Measurements from ENCODE around the gene RGS8.

The RGS8 gene

DNA sequence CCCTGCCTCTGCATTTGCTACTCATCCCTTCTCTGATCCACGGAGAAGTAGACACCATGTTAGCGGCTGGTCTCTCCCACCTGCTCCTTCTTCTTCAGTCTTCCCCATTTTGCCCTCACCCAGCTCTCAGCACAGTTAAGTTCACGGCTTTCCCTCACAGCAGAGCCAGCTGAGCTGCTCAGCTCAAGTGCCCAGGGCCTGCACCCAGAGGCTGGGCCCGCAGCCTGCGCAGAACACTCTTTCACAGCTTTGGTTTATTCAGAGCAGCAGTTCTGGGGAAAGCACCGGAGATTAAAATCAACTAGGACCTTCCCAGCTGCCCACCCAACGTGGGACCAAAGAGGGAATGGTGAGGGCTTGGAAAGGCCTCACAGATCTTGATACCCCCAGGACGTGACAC is 41.9 kb downstream of the RGS8 start:
- no peak for DNase-seq (ENCODE audit: extremely low spot score)
- ChIA-PET POLR2A (interaction anchor here (0.9 to 2.5 kb wide), 2 partner anchors 27 to 39 kb away, joined by 3 to 8 read pairs; no protein-coding TSS in a partner anchor), CTCF (no interaction called here)
- no peak for TF ChIP-seq SP1 (IDR thresholded peaks at IDR 0.05)
- no peak for TF ChIP-seq L3MBTL2 (conservative IDR thresholded peaks at IDR 0.05)
- no peak for TF ChIP-seq PKNOX1 (IDR thresholded peaks at IDR 0.05)
- TF ChIP-seq TARDBP (IDR thresholded peaks at IDR 0.05) = no peak
- TF ChIP-seq CTBP1 (IDR thresholded peaks at IDR 0.05; ENCODE audit: borderline replicate concordance) = no peak
- no peak for TF ChIP-seq FOXM1 (IDR thresholded peaks at IDR 0.05; ENCODE audit: borderline replicate concordance)
- TF ChIP-seq SUZ12 (IDR thresholded peaks at IDR 0.05) = no peak
- TF ChIP-seq NFRKB (IDR thresholded peaks at IDR 0.05) = no peak
- no peak for TF ChIP-seq ZNF384 (IDR thresholded peaks at IDR 0.05)
- no peak for TF ChIP-seq FOXA1 (IDR thresholded peaks at IDR 0.05)
- no peak for TF ChIP-seq LEF1 (IDR thresholded peaks at IDR 0.05; ENCODE audit: borderline replicate concordance)
- no peak for TF ChIP-seq HDGF (IDR thresholded peaks at IDR 0.05; ENCODE audit: borderline replicate concordance)
- no peak for TF ChIP-seq ELF4 (IDR thresholded peaks at IDR 0.05)
- no peak for TF ChIP-seq BHLHE40 (IDR thresholded peaks at IDR 0.05; ENCODE audit: borderline replicate concordance)
- TF ChIP-seq FOXK2 (IDR thresholded peaks at IDR 0.05) = no peak
- TF ChIP-seq ARNT (IDR thresholded peaks at IDR 0.05) = no peak

DNA sequence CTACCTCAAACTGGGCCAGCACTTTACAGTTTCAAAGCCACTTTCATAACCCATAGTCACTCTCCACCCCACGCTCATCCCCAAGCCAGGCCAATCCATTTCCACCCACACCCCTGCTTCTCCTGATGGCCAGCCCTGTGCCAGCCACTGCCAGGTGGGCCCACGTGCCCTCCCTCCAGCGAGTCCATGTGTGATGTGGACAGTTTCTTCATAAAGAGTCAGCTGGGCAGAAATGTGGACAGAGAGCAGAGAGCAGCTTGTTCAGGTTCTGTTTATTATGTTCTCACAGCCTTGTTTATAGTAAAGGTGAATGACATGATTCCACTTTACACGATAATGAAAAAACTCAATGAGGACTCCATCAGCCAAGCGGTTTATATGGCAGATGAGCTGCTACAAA is 42.8 kb downstream of the RGS8 start:
- TF ChIP-seq FOXK2 (IDR thresholded peaks at IDR 0.05) (no peak), SP1 (IDR thresholded peaks at IDR 0.05) (no peak), FOXM1 (IDR thresholded peaks at IDR 0.05; ENCODE audit: borderline replicate concordance) (no peak), ZNF384 (IDR thresholded peaks at IDR 0.05) (no peak), L3MBTL2 (conservative IDR thresholded peaks at IDR 0.05) (no peak), TARDBP (IDR thresholded peaks at IDR 0.05) (no peak), SUZ12 (IDR thresholded peaks at IDR 0.05) (no peak), BHLHE40 (IDR thresholded peaks at IDR 0.05; ENCODE audit: borderline replicate concordance) (no peak), HDGF (IDR thresholded peaks at IDR 0.05; ENCODE audit: borderline replicate concordance) (no peak), ELF4 (IDR thresholded peaks at IDR 0.05) (no peak), CTBP1 (IDR thresholded peaks at IDR 0.05; ENCODE audit: borderline replicate concordance) (no peak), ARNT (IDR thresholded peaks at IDR 0.05) (no peak), LEF1 (IDR thresholded peaks at IDR 0.05; ENCODE audit: borderline replicate concordance) (no peak), FOXA1 (IDR thresholded peaks at IDR 0.05) (no peak), NFRKB (IDR thresholded peaks at IDR 0.05) (no peak), PKNOX1 (IDR thresholded peaks at IDR 0.05) (no peak)
- ChIA-PET POLR2A (no interaction called here), CTCF (no interaction called here)
- no peak for DNase-seq (ENCODE audit: extremely low spot score)

GRCh38 chr1:182639330-182639729 is 45.1 kb downstream of the RGS8 start:
- TF ChIP-seq NFRKB (IDR thresholded peaks at IDR 0.05) (no peak), FOXA1 (IDR thresholded peaks at IDR 0.05) (no peak), SUZ12 (IDR thresholded peaks at IDR 0.05) (no peak), BHLHE40 (IDR thresholded peaks at IDR 0.05; ENCODE audit: borderline replicate concordance) (no peak), LEF1 (IDR thresholded peaks at IDR 0.05; ENCODE audit: borderline replicate concordance) (no peak)
- POLR2A ChIA-PET = no interaction called here

GRCh38 chr1:182637769-182638168 is 46.6 kb downstream of the RGS8 start:
- CTCF ChIA-PET = interaction anchor here (0.9 to 1.1 kb wide), 3 partner anchors 31 to 43 kb away, joined by 3 read pairs; no protein-coding TSS in a partner anchor
- POLR2A ChIA-PET = interaction anchor here (0.7 to 1.0 kb wide), 3 partner anchors 23 to 38 kb away, joined by 3 to 4 read pairs (median 3); no protein-coding TSS in a partner anchor
- TF ChIP-seq BHLHE40 (IDR thresholded peaks at IDR 0.05; ENCODE audit: borderline replicate concordance) (no peak), NFRKB (IDR thresholded peaks at IDR 0.05) (no peak), PKNOX1 (IDR thresholded peaks at IDR 0.05) (no peak), SUZ12 (IDR thresholded peaks at IDR 0.05) (no peak), HDGF (IDR thresholded peaks at IDR 0.05; ENCODE audit: borderline replicate concordance) (no peak), CTBP1 (IDR thresholded peaks at IDR 0.05; ENCODE audit: borderline replicate concordance) (no peak), L3MBTL2 (conservative IDR thresholded peaks at IDR 0.05) (no peak), ARNT (IDR thresholded peaks at IDR 0.05) (no peak), ZNF384 (IDR thresholded peaks at IDR 0.05) (no peak), ELF4 (IDR thresholded peaks at IDR 0.05) (no peak), FOXM1 (IDR thresholded peaks at IDR 0.05; ENCODE audit: borderline replicate concordance) (no peak), LEF1 (IDR thresholded peaks at IDR 0.05; ENCODE audit: borderline replicate concordance) (no peak), SP1 (IDR thresholded peaks at IDR 0.05) (no peak), TARDBP (IDR thresholded peaks at IDR 0.05) (no peak), FOXA1 (IDR thresholded peaks at IDR 0.05) (no peak), FOXK2 (IDR thresholded peaks at IDR 0.05) (no peak)
- no peak for DNase-seq (ENCODE audit: extremely low spot score)

More at GRCh38 chr1:182639330-182639729, 45.1 kb downstream of the RGS8 start:
- CTCF ChIA-PET = no interaction called here
- DNase-seq (ENCODE audit: extremely low spot score) = no peak

DNA sequence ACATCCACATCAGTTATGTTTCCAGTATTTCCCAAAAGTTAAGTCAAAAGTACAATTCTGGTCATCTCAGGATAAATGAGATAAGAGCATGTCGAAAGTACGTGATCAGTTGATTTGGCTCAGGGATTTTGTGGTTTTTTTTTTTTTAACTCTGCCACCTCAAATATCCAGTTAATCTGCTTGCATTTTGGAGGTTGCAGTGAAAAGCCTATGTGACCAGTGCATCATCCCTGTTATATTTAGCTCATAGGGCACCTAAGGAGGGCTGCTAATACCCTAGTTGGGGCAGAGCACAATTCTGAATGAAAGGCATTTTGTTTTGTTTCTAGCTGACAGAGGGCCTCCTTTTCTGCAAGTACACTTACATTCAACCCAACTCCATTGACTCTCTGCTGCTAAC is 48.5 kb downstream of the RGS8 start:
- TF ChIP-seq TARDBP (IDR thresholded peaks at IDR 0.05) = no peak
- no peak for TF ChIP-seq ARNT (IDR thresholded peaks at IDR 0.05)
- no peak for TF ChIP-seq FOXM1 (IDR thresholded peaks at IDR 0.05; ENCODE audit: borderline replicate concordance)
- TF ChIP-seq SP1 (IDR thresholded peaks at IDR 0.05) = no peak
- DNase-seq (ENCODE audit: extremely low spot score) = no peak
- CTCF ChIA-PET = no interaction called here
- POLR2A ChIA-PET = interaction anchor here (1.8 kb wide), 1 partner anchor 20 kb away, joined by 5 read pairs; no protein-coding TSS in a partner anchor

All from HEK293T (cell line).